IPS-18c (cell line): ENCODE measurements around the gene TAB2.
"Not testable (repeated sequence)": the region's sequence is repeated elsewhere in the genome, so short reads cannot be mapped to it uniquely, and the experiment has no call there.

ENCODE experiments used
- H3K4me3 ChIP-seq: 2 replicates; pipeline ENCODE4 v1.7.0; 2013; ENCODE audit warnings: low read depth, mild to moderate bottlenecking, low read length, moderate library complexity; ENCODE audit not compliant: insufficient read depth
- H3K9me3 ChIP-seq: one replicate; pipeline ENCODE4 v1.6.1; 2013; ENCODE audit warnings: mild to moderate bottlenecking, low read length, moderate library complexity; ENCODE audit not compliant: control insufficient read depth, insufficient read depth

TAB2 gene

DNA sequence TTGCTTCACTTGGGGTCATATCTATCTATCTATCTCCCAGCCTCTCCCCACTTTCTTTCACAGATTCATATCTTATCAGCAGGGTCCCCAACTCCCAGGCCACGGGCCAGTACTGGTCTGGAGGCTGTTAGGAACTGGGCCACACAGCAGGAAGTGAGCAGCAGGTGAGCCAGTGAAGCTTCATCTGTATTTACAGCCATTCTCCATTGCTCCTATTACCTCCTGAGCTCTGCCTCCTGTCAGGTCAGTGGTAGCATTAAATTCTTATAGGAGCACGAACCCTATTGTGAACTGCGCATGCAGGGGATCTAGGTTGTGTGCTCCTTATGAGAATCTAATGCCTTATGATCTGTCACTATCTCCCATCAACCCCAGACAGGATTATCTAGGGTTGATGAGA, 14.8 kb upstream of the TAB2 start:
- Histone ChIP-seq H3K4me3 (no peak overlapping the region), H3K9me3 (no peaks in the 10 kb centered on the region)

DNA sequence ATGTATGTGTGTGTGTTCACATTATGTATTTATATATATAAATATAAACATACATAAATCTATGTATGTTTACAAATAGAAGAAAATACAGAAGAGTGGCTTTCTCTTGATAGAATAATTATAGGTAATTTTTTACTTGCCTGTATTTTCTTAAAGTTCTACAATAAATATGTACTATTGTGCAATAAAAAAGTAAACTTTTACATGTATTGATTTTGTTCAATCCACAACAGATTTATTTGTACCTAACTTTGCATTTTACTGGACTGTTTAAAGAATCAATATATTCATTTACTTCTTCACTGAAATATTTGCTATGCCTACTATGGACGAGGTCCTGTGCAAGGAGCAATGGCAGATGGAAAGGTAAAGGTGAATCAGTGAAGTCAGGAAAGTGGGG, 14.0 kb upstream of the TAB2 start:
- H3K9me3 ChIP-seq = no peaks in the 10 kb centered on the region

DNA sequence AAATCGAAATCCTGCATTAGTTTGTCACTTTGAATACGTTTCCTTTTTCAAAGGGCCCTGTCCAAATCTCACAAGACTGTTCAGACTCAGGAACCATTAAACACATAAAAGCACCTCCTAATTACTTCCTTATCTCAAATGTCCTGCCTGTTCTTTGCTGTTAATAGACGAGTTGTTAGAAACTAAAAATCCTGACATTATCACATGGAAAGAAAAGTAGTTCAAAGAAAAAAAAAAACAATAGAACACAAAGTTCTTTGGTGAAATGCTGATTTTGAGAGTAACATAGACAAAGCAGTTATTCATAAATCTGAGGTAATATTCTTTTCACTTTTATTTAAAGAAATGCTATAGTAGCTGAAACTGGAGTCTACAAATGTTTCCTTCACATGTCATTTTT, 12.1 kb upstream of the TAB2 start:
- Histone ChIP-seq H3K9me3 (no peaks in the 10 kb centered on the region), H3K4me3 (no peak overlapping the region)

More for the DNA sequence above, 14.0 kb upstream of the TAB2 start:
- no peak overlapping the region for H3K4me3 ChIP-seq

DNA sequence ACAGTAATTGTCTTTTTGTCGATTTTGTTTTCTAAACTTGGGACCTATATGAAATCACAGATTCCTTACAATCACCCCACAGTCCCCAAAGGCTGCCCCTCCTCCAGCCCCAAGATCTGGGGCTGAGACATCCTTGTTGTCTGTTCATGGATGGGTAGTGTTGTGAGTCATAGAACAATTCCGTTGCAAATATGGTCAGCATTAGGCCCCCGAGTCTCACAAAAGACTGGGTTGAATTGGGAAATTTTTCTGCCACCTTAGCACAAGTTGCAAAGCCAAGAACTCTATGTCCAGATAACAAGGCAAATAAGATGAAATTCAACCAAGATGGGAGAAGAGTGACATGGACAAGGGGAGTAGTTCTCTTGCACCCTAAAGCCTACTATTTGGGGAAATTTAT, 10.5 kb upstream of the TAB2 start:
- no peak overlapping the region for H3K4me3 ChIP-seq

DNA sequence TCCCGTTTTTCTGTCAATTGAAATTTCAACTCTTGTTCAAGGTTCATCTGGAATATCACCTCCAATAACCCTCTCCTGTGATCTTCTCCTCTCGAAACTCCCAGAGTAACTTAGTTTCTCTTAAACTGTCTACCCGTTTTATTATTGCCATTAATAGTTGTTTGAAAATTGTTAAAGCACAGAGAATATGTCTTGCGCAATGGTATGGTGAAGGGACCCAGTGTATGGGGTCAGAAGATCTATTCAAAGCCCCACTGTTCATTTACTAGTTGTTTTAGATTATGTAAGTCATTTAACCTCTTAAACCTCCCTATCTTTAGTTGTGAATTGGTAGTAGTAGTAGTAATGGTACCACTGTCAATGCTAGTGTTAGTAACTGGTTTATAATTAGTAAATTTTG, 6.2 kb upstream of the TAB2 start:
- Histone ChIP-seq H3K9me3 (no peaks in the 10 kb centered on the region), H3K4me3 (no peak overlapping the region)

More for the DNA sequence above, 10.5 kb upstream of the TAB2 start:
- H3K9me3 ChIP-seq = no peaks in the 10 kb centered on the region

DNA sequence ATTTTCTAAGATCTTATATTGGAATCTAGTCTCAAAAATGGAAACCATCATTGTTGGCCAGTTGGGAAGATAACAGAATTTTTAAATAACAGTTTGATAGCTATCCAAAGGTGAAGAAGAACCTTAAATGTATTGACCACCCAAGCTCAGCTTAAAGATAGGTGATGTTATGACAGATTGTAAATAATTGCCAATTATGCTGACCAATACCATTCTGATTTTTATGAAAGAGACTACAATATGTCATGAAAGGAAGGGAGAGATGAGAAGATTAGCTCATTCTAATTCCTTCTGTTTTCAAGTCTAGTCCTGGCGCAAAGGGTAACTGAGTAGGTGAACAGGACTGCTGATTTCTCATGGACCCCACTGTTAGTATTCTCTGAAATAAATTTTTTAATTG, 5.7 kb upstream of the TAB2 start:
- no peak overlapping the region for H3K4me3 ChIP-seq
- H3K9me3 ChIP-seq = no peaks in the 10 kb centered on the region

DNA sequence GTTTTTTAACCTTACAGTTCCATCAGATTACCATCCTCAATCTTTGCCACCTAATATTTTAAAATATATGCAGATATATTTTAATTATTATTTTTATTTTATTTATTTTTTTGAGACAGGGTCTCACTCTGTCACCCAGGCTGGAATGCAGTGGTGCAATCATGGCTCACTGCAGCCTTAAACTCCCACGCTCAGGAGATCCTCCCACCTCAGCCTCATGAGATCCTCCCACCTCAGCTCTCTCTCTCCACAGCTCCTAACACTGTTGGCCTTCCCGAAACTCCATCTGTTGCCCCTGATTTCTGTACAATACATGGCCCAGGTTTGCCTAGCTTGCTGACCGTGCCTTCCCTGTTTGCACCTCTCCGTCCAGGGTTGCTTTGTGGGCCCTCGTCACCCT, 4.4 kb upstream of the TAB2 start:
- H3K4me3 ChIP-seq = no peak overlapping the region
- H3K9me3 ChIP-seq = no peaks in the 10 kb centered on the region

DNA sequence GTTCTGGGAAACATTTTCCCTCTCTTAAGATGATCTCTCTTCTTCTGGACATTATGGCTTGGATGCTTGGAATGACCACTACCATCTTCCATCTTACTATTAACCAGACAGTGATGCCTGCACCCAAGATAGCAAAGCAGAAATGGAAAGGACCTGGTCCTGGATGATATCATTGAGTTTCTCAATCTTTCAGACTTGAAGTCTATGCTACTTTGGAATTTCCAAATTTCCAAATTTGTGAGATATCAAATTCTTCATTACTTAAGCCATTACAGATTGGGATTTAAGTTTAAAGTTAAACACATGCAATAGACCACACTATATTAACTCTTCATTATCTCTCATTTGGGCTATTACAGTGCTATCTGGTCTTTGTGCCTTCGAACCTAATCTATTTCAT, 3.7 kb upstream of the TAB2 start:
- no peak overlapping the region for H3K4me3 ChIP-seq
- no peaks in the 10 kb centered on the region for H3K9me3 ChIP-seq

DNA sequence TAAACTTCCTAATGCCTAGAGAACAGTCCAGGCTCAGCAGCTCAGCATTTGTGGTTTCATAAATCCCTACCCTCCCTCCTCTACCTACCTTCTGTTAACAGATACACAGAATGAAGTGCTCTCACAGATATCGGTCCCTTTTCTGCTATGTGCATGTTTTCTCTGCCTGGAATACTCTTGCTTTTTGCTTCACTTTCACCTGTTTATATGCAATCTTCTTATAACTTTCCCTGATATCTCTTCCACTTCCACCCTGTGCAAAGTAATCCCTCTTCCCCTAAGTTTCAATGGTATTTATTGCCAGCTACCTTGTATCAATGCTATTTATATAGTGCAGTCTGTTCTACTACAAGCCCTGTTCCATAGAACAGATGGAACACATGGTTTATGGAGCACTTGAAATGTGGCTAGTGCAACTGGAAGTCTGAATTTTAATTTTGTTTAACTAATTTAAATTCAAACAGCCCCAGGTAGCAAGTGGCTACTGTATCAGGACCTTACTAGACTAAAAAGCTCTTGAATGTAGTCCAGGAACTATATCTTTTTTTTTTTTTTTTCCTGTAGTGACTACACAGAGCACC, 3.1 kb upstream of the TAB2 start:
- Histone ChIP-seq H3K4me3 (no peak overlapping the region), H3K9me3 (no peaks in the 10 kb centered on the region)

DNA sequence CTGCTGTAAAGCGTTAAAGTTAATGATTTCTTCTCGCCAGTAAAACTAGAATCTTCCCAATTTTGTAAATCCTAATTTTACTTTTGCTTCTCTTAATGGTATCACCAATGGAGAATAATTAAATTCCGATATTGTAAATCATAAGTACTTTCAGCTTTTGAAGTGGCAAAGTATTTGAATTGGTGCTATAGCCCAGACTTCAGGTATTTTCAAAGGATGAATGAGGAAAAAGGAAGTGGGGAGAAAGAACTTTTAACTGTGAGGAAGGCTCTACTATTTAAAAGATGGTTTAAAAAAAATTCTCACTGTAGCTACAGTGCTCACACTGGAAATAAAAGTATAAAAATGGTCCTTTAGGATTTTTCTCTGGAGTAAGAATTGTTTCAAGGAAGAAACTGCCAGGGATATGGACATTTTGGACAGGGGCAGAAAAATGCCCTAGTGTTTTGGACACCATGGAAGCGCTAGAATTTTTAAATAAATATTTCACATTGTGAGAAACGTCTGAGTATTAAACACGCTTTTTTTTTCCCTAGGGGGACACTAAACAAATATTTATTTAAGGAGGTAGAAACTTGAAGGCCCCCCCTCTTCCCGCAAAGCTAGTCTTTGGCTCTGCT, 1.3 kb upstream of the TAB2 start:
- Histone ChIP-seq H3K9me3 (no peaks in the 10 kb centered on the region), H3K4me3 (peak overlapping the region; percentile 87; the same call in 1 of the 2 replicates)

DNA sequence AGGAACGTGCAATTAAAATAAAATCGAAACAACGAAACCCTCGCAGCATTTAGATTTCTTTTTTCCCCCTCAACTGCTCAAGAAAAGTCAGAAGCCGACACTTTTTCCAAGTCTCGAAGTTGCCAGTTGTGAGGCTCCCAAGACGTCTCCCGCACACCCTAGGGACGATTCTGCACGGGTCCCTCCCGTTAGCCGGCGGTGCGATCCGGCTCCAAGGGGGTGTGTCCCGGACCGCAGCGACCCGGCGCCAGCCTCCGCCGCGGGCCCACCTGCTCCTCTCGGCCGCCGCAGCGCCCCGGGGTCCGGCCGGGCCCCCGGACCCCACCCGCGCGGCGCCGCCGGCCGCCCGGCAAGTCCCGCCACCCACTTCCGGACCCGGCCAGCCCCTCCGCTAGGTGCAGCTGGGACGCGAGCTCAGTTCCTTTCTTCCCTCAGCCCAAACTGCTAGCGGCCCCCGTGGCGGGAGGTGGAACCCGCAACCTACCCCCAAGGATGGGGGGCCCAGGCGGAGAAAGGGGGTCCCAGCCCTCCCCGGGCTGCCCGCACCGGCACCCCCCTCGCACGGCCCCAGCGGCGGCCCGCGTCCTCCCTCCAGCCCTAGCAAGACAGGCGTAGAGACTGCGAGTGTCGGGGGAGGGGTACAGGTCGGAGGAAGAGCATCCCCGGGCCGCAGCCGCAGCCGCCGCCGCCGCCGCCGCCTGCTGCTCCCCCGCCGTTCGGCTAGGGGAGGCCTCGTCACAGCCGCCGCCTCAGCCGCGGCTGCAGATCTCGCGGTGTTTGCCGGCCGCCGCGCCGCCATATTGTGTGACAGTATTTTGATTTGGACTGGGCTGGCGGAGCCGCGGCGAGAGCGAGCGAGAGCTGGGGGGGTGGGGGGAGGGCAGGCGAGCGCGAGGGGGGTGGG, 520 bp upstream of the TAB2 start:
- Histone ChIP-seq H3K4me3 (peak overlapping the region; percentile 87), H3K9me3 (no peaks in the 10 kb centered on the region)

DNA sequence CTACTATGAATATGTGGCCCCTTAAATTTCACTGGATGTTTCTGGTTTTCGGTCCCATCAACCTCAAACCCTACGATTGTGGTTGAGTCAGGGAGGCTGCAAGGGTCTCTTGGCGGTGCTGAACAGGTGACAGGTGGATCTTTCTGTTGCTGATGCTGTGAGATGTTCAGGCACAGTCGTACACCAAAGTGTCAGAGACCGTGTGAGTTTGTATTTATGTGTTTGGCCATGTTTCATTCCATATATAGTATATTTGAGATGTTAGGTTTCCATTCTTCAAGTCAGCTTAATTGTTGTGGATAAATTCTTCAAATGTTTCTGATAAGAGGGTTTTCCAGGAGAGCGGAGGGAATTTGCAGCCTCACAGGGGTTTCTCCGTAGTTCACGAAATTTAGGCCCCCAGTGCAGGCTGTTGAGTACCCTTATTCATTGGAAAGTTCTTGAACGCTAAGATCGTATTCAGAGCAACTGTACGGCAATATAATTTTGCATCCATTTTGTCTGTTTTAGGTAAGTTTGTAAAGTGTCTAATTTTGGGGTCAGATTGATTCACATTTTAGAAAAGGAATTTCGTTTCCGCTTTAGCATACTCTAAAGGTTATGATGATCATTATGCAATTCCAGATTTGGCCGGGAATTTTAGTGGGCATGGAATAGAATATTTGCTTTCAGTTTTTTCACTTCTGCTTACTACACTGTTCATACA, 1.2 kb downstream of the TAB2 start:
- Histone ChIP-seq H3K4me3 (peak overlapping the region; percentile 72), H3K9me3 (no peaks in the 10 kb centered on the region)

DNA sequence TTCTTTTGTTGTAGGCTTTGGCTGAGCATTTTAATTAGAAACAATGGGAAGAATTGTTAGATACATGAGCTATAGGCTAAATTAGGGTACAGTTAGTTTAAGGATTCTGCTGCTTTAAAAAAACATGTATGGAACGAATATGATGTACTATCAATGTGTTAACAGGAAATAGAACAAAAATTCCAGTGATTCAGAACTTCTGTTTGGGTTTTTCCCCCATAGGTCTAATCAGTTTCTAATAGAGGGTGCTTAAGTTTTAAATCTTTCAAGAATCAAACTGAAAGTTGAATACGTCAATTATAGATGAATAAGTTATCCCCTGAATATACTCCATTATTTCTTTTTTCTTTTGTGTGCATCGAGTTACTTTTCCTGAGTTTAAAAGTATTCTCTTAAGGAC, 1.9 kb downstream of the TAB2 start:
- Histone ChIP-seq H3K9me3 (no peaks in the 10 kb centered on the region), H3K4me3 (peak overlapping the region; percentile 72; the same call in 1 of the 2 replicates)

DNA sequence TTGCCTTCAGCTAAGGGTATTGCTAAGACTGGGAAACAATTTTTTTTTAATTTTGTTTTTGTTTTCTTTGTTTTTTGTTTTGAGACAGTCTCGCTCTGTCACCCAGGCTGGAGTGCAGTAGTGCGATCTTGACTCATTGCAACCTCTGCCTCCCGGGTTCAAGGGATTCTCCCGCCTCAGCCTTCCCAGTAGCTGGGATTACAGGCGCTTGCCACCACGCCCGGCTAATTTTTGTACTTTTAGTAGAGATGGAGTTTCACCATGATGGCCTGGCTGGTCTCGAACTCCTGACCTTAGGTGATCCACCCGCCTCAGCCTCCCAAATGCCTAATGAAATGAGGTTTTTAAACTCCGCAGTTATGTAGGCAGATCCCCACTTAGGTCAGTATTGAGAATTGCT, 2.5 kb downstream of the TAB2 start:
- not testable (repeated sequence) for H3K4me3 ChIP-seq, H3K9me3 ChIP-seq

DNA sequence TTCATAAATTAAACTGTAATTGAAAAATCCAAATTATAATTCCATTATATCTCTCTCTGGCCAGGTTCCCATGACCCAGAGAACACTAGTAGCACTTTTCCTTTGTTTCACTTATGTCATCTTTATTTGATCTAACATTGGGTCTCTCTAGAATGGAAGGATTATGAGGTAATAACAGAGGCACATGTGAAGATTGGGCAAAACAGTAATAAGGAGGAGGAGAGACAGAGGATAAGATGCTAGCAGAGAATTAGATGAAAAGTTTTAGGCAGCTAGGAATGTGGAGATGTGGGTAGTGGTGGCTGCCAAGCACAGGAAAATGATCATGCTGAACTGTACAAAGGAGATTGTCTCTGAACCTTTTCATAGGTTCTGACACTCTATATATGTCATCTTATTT, 3.3 kb downstream of the TAB2 start:
- Histone ChIP-seq H3K4me3 (no peak overlapping the region), H3K9me3 (no peaks in the 10 kb centered on the region)

DNA sequence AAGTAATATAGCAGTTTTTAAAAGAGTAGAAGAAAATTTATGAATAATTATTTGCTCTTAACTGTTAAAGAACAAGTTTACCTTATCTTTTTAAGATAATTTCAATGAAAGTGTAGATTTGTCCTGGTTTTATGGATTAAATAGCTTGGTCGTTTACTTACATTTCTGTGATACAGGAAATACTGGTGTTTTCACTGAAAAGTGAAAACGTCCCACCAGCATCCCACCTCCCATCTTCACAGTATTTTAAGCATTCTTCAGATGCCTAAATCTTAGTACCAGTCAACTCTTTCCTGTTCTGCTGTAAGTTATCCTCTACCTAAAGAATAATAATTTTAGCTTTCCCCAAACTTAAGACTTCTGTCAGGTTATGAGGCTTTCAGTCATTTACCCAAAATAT, 5.8 kb downstream of the TAB2 start:
- no peaks in the 10 kb centered on the region for H3K9me3 ChIP-seq
- no peak overlapping the region for H3K4me3 ChIP-seq

DNA sequence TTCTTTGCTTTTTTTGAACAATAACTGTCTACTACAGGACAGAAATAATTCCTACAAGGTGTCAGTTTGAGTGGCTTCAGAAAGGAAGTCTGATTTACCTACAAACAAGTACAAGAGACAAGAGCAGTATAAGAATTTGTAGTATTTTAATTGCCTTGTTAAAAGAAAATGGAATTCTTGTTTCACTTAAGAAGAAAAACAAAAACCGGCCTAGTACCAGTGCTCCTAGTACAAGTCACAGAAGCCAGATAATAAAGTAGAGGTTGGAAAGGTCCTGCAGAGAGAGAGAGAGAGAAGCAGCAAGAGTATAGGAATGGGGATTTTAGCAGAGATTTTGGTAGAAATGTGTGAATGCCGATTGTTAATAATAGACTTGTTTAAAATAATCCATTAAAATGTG, 6.4 kb downstream of the TAB2 start:
- Histone ChIP-seq H3K9me3 (no peaks in the 10 kb centered on the region), H3K4me3 (no peak overlapping the region)

DNA sequence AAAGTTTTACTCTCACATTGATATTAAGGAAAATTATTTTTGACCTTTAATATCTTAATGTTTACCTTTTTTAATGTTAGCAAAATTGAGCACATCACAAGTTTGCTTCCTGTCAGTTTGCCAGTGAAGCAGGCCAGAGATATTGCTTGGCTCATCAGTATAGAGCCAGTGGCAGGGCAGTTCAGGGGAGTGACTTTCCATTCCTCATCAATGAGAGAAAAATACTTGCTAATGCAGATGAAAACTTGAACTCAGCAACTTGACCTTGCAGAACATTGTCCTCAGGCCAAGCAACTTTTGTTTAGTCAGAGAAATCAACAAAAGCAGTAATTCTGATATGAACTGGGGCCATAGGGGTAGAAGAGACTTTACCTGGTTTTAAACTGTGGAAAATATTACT, 6.9 kb downstream of the TAB2 start:
- Histone ChIP-seq H3K4me3 (no peak overlapping the region), H3K9me3 (no peaks in the 10 kb centered on the region)
